CD14-positive monocyte (primary cell): ENCODE results near the gene C19orf38. TPM values are rescaled to one million over a fixed set of nuclear protein-coding genes. Genes with fewer than 3 reads are reported as not detected.
"Not testable (repeated sequence)": the region's sequence is repeated elsewhere in the genome, so short reads cannot be mapped to it uniquely, and the experiment has no call there.

Experiments used
- DNase-seq, 3 donors: peaks; one replicate each; pipeline ENCODE4 v3.0.0-alpha.2; 2011 to 2022
- H2AFZ ChIP-seq: 2 replicates; pipeline ENCODE4 v1.6.0; 2012; ENCODE audit warnings: mild to moderate bottlenecking, low read depth, low read length, inconsistent platforms; ENCODE audit not compliant: insufficient read depth, poor library complexity, severe bottlenecking
- H3K27ac ChIP-seq, 2 donors: 1 replicate in 1 of 2; 2 replicates in 1 of 2; pipeline ENCODE4 v1.5.1; 2012 to 2013; ENCODE audit warnings: low read length in 2 of 2, control low read depth in 1 of 2, inconsistent platforms in 1 of 2, low read depth in 1 of 2, mild to moderate bottlenecking in 1 of 2
- H3K27me3 ChIP-seq, 2 donors: one replicate each; pipeline versions ENCODE4 v1.6.0 to v1.6.1; 2011 to 2013; ENCODE audit warnings: low read length in 2 of 2; ENCODE audit not compliant: control insufficient read depth in 2 of 2, insufficient read depth in 2 of 2
- H3K36me3 ChIP-seq, 2 donors: replicated peaks in 1 of 2; 1 replicate in 1 of 2; 2 replicates in 1 of 2; pipeline versions ENCODE4 v1.5.1 to v1.6.1; 2012 to 2013; ENCODE audit warnings: low read length in 2 of 2, control low read depth in 1 of 2, inconsistent platforms in 1 of 2, mild to moderate bottlenecking in 1 of 2; ENCODE audit not compliant: insufficient read depth in 2 of 2, control insufficient read depth in 1 of 2
- H3K4me1 ChIP-seq, 2 donors: 1 replicate in 1 of 2; 2 replicates in 1 of 2; pipeline versions ENCODE4 v1.5.1 to v1.6.1; 2012 to 2013; ENCODE audit warnings: low read length in 2 of 2, control low read depth in 1 of 2, inconsistent platforms in 1 of 2, mild to moderate bottlenecking in 1 of 2, moderate library complexity in 1 of 2; ENCODE audit not compliant: insufficient read depth in 2 of 2, control insufficient read depth in 1 of 2
- H3K4me2 ChIP-seq: replicated peaks from 2 replicates; pipeline ENCODE3; 2012; ENCODE audit warnings: low read length, moderate library complexity, mild to moderate bottlenecking; ENCODE audit not compliant: poor library complexity, severe bottlenecking; ENCODE audit errors: extremely low read depth
- H3K4me3 ChIP-seq, 3 experiments: fragments of 200-600 bp in 1 of 3; sonication (generic) in 1 of 3; replicated peaks in 1 of 3; 1 replicate in 2 of 3; 2 replicates in 1 of 3; pipeline ENCODE4 v1.5.1; 2011 to 2013; ENCODE audit warnings: low read length in 3 of 3, mild to moderate bottlenecking in 3 of 3, control low read depth in 2 of 3, low read depth in 2 of 3, inconsistent platforms in 1 of 3, moderate library complexity in 1 of 3
- H3K79me2 ChIP-seq: 2 replicates; pipeline ENCODE4 v1.6.0; 2012; ENCODE audit warnings: mild to moderate bottlenecking, control low read depth, inconsistent platforms, low read length, moderate library complexity; ENCODE audit not compliant: insufficient read depth
- H3K9ac ChIP-seq: 2 replicates; pipeline ENCODE4 v1.6.0; 2017; ENCODE audit warnings: low read length, mild to moderate bottlenecking; ENCODE audit not compliant: insufficient read depth, poor library complexity, severe bottlenecking
- H3K9me3 ChIP-seq, 2 donors: replicated peaks in 1 of 2; 1 replicate in 1 of 2; 2 replicates in 1 of 2; pipeline versions ENCODE4 v1.5.1 to v1.6.1; 2012 to 2013; ENCODE audit warnings: low read length in 2 of 2, control low read depth in 1 of 2; ENCODE audit not compliant: control insufficient read depth in 1 of 2, insufficient read depth in 1 of 2
- H4K20me1 ChIP-seq: 2 replicates; pipeline ENCODE4 v1.6.0; 2012; ENCODE audit warnings: mild to moderate bottlenecking, low read length, control low read depth, moderate library complexity; ENCODE audit not compliant: insufficient read depth
- H3K27ac Mint-ChIP-seq, 7 donors: one replicate each; pipeline ENCODE4 v1.8.0; 2020; ENCODE audit warnings: mild to moderate bottlenecking in 7 of 7, mixed read lengths in 7 of 7, moderate library complexity in 6 of 7, inconsistent platforms in 2 of 7
- H3K27me3 Mint-ChIP-seq, 3 donors: one replicate each; pipeline ENCODE4 v1.8.0; 2021 to 2022; ENCODE audit warnings: low read depth in 3 of 3, mild to moderate bottlenecking in 3 of 3, mixed read lengths in 3 of 3, moderate library complexity in 3 of 3, inconsistent platforms in 1 of 3
- H3K36me3 Mint-ChIP-seq, 2 donors: one replicate each; pipeline ENCODE4 v1.8.0; 2020; ENCODE audit warnings: mixed read lengths in 2 of 2, inconsistent platforms in 1 of 2, mild to moderate bottlenecking in 1 of 2
- H3K4me1 Mint-ChIP-seq: one replicate; pipeline ENCODE4 v1.8.0; 2020; ENCODE audit warnings: mild to moderate bottlenecking, mixed read lengths
- H3K4me3 Mint-ChIP-seq, 2 donors: one replicate each; pipeline ENCODE4 v1.8.0; 2020; ENCODE audit warnings: mild to moderate bottlenecking in 2 of 2, mixed read lengths in 2 of 2, moderate library complexity in 1 of 2
- H3K9me3 Mint-ChIP-seq, 7 donors: one replicate each; pipeline ENCODE4 v1.8.0; 2020 to 2022; ENCODE audit warnings: mixed read lengths in 7 of 7, mild to moderate bottlenecking in 6 of 7, moderate library complexity in 6 of 7, inconsistent platforms in 2 of 7
- WGBS: methylation state at CpG from one replicate; pipeline ENCODE4 v1.1.5; 2013; ENCODE audit warnings: missing lambda C conversion rate; ENCODE audit not compliant: insufficient coverage; 5-methylcytosine and 5-hydroxymethylcytosine counted together
- intact Hi-C, 2 donors: fragments of 100-400 bp; cut with micrococcal nuclease; formaldehyde crosslinking; loops; one replicate each; pipeline versions ENCODE4 v1.15.0 to v1.15.1; 2023
- polyA plus RNA-seq, 3 donors: library from polyadenylated mRNA; depleted of rRNA in 1 of 3; unstranded in 2 of 3; stranded (reverse) in 1 of 3; fragments of 300-500 nt in 2 of 3; fragments of >200 nt in 1 of 3; fragmentation: Illumina TruSeq in 2 of 3; gene quantifications; 1 replicate in 2 of 3; 2 replicates in 1 of 3; pipeline ENCODE4 v1.2.3, GENCODE V29; 2012 to 2021
- TF ChIP-seq, protein P1 (sequence below): fragments of 200-600 bp; IDR thresholded peaks from one replicate; pipeline ENCODE4 v1.8.0; 2022; ENCODE audit warnings: antibody characterized with exemption, mild to moderate bottlenecking

C19orf38 gene
- polyA plus RNA-seq, 3 donors: 134 to 174 (median 149) TPM

DNA sequence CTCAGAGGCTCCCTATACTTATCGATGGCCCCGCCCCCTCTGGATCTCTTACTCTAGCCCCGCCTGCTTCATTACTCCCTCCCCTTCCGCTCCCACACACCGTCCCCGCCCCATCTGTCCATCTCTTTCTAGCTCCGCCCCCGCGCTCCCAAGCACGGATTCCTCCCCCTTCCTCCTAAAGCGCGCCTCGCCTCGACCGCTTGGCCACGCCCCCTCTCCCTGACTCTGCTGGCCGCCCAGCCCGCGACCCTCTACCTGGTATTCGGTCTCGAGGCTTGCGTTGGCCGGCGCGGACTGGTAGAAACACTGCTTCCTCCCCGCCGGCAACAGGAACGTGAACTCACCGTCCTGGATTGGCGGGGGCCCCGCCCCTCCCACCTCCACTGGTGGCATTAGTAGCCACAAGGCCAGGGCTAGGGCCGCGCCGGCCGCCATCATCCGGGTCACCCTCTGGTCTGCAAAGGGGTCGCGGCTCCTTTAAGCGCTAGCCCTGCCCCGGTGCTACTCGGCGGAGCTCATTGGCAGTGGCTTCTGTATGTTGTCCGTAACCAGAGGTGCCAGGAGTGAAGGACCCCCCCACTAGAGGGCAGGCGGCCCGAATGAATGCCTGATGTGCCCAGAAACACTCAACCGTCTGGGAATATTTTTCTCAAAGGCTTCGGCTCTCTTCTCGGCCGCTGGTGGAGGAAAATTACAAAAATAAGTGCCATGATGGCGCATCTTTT lies 12.3 kb upstream of the C19orf38 start, which contains the start of gene TMED1:
TSS of gene TMED1 (minus strand) at position 459 of the 725 bp plus-strand sequence. CDS start at position 438, 21 bp downstream.
- H3K27ac ChIP-seq: peak within 1 kb of the TSS; percentile 85 to 94
- TF ChIP-seq, protein P1, sequence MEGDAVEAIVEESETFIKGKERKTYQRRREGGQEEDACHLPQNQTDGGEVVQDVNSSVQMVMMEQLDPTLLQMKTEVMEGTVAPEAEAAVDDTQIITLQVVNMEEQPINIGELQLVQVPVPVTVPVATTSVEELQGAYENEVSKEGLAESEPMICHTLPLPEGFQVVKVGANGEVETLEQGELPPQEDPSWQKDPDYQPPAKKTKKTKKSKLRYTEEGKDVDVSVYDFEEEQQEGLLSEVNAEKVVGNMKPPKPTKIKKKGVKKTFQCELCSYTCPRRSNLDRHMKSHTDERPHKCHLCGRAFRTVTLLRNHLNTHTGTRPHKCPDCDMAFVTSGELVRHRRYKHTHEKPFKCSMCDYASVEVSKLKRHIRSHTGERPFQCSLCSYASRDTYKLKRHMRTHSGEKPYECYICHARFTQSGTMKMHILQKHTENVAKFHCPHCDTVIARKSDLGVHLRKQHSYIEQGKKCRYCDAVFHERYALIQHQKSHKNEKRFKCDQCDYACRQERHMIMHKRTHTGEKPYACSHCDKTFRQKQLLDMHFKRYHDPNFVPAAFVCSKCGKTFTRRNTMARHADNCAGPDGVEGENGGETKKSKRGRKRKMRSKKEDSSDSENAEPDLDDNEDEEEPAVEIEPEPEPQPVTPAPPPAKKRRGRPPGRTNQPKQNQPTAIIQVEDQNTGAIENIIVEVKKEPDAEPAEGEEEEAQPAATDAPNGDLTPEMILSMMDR: no peak
- peak within 1 kb of the TSS; percentile 50 to 86 (median 72) for H3K4me3 ChIP-seq
- peak within 1 kb of the TSS; percentile 81 for H3K9ac ChIP-seq
- Mint-ChIP-seq H3K9me3 (peaks cover 2 to 11% (median 7%) of the 10 kb centered on the region in 7 donors), H3K27ac (peak within 1 kb of the TSS; percentile 97 to 100 (median 99)), H3K4me1 (peaks cover 11% of the 10 kb centered on the region), H3K27me3 (peaks cover 0 to 9% (median 3%) of the 10 kb centered on the region in 3 donors), H3K4me3 (peak within 1 kb of the TSS; percentile 93 to 95), H3K36me3 (peaks cover 13 to 27% of the 10 kb centered on the region in 2 donors)
- DNase-seq: peak; percentile 98 to 99 (median 99)
- H3K36me3 ChIP-seq: peaks cover 31 to 37% of the 10 kb centered on the region in 2 donors
- H4K20me1 ChIP-seq: peaks cover 26% of the 10 kb centered on the region
- H2AFZ ChIP-seq: peak within 1 kb of the TSS; percentile 80
- H3K4me1 ChIP-seq: peaks cover 15 to 18% of the 10 kb centered on the region in 2 donors
- intact Hi-C loops: loop anchor here (2.0 to 5.0 kb wide), 2 partner anchors 36 to 269 kb away; partner anchors contain the start of genes CARM1 (in 1 of the 2) and KRI1 (in 1 of the 2)
- no peaks in the 10 kb centered on the region for H3K27me3 ChIP-seq
- WGBS: 0% methylated on average over 45 of the region's 50 CpGs
- peaks cover 0 to 8% of the 10 kb centered on the region in 2 donors for H3K9me3 ChIP-seq
- H3K4me2 ChIP-seq: peak within 1 kb of the TSS; percentile 89
- no peaks in the 10 kb centered on the region for H3K79me2 ChIP-seq

DNA sequence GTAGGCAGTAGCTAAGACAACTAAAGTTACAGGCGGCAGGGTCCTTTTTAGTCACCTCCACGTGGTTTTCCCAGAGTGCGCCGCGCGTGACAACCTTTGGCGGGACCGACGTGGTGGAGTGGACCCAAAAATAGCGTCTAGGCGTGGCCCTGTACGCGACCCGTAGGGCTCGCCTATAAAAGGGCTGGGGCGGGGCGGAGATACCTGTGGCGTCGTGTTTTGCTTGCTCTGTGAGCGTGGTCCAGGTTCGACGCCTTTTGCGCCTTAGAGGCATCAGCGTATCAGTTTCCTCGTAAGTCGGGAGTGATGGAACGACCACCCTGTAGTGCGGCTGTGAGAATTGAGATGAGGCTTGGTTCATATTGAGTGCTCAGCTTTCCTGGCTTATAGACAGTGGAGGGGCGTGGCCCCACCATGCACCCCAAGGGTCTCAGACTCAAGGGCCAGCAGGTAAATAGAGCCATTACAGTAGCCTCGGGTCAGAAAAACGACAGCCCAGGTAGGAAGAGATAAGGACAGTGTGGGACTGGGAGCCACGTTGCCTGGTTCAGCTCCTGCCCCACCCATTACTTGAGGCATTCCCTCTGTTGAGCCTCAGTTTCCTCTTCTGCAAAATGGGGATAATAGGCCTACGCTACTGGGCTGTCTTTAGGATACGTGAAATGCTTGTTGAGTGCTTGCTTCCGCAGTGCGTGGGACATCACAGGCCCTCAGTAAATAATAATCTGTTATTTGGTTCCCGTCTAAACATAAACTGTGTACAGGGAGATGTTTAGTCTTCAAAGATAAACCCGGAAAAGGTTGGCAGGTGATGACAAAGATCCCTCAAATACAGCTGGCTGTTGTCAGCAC lies 11.5 kb upstream of the C19orf38 start:
- Histone ChIP-seq H2AFZ (peak overlapping the region; percentile 80), H3K27me3 (no peaks in the 10 kb centered on the region), H4K20me1 (peaks cover 18% of the 10 kb centered on the region), H3K9ac (peak overlapping the region; percentile 81), H3K27ac (peak overlapping the region; percentile 85 to 94), H3K9me3 (peaks cover 0 to 8% of the 10 kb centered on the region in 2 donors), H3K4me2 (peak overlapping the region; percentile 89), H3K4me1 (peaks cover 15 to 18% of the 10 kb centered on the region in 2 donors), H3K36me3 (peaks cover 23 to 29% of the 10 kb centered on the region in 2 donors), H3K79me2 (no peaks in the 10 kb centered on the region), H3K4me3 (peak overlapping the region; percentile 50 to 86 (median 72))
- 34% methylated on average over 36 of the region's 38 CpGs for WGBS
- intact Hi-C loops: loop anchor here in 1 of 2 donors (5.0 kb wide), 1 partner anchor 36 kb away; the partner anchor contains the start of gene CARM1
- Mint-ChIP-seq H3K4me1 (peaks cover 11% of the 10 kb centered on the region), H3K27me3 (peaks cover 0 to 9% (median 3%) of the 10 kb centered on the region in 3 donors), H3K27ac (peak overlapping the region; percentile 97 to 100 (median 99)), H3K36me3 (peaks cover 13 to 25% of the 10 kb centered on the region in 2 donors), H3K4me3 (peak overlapping the region; percentile 93 to 95), H3K9me3 (peaks cover 2 to 11% (median 7%) of the 10 kb centered on the region in 7 donors)
- TF ChIP-seq, protein P1: no peak
- peak; percentile 81 to 86 (median 85) for DNase-seq

DNA sequence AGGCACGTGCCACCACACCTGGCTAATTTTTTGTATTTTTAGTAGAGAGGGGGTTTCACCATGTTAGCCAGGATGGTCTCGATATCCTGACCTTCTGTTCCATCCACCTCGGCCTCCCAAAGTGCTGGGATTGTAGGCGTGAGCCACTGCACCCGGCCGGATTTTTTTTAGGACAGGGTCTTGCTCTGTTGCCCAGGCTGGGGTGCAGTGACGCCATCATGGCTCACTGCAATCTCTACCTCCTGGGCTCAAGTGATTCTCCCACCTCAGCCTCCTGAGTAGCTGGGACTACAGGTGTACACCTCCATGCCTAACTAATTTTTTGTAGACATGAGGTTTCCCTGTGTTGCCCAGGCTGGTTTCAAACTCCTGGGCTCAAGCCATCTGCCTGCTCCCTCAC lies 10.6 kb upstream of the C19orf38 start:
- intact Hi-C loops: loop anchor here in 1 of 2 donors (5.0 kb wide), 1 partner anchor 35 kb away; the partner anchor contains the start of gene CARM1
- H3K9me3 ChIP-seq, DNase-seq, H2AFZ ChIP-seq, H3K27me3 Mint-ChIP-seq, H3K79me2 ChIP-seq, H3K27ac Mint-ChIP-seq, H3K4me3 ChIP-seq, H3K27me3 ChIP-seq, H3K4me3 Mint-ChIP-seq, H3K27ac ChIP-seq, H3K9ac ChIP-seq, H3K4me2 ChIP-seq: not testable (repeated sequence)
- peaks cover 9 to 16% of the 10 kb centered on the region in 2 donors for H3K36me3 Mint-ChIP-seq
- WGBS: 97% methylated on average over 6 of the region's 7 CpGs
- H3K36me3 ChIP-seq: peaks cover 14 to 20% of the 10 kb centered on the region in 2 donors
- peaks cover 14% of the 10 kb centered on the region for H4K20me1 ChIP-seq
- peaks cover 2 to 11% (median 7%) of the 10 kb centered on the region in 7 donors for H3K9me3 Mint-ChIP-seq
- peaks cover 15 to 18% of the 10 kb centered on the region in 2 donors for H3K4me1 ChIP-seq
- peaks cover 11% of the 10 kb centered on the region for H3K4me1 Mint-ChIP-seq
